Ammon's horn (tissue), 1 donor: ENCODE results near the gene MAML3.

Source experiments
- DNase-seq: peaks from one replicate; pipeline ENCODE4 v3.0.0-alpha.2; 2016; ENCODE audit warnings: low spot score

The MAML3 gene

GRCh38 chr4:140156529-140157171 lies 2.7 kb upstream of the MAML3 start:
- no peak for DNase-seq

- DNase-seq = no peak
Observed at GRCh38 chr4:140154572-140154891, 548 bp upstream of the MAML3 start.

GRCh38 chr4:140153419-140153717 lies 616 bp downstream of the MAML3 start:
- no peak for DNase-seq

- DNase-seq = peak; percentile 41
Observed at GRCh38 chr4:140152751-140153418, 1.1 kb downstream of the MAML3 start.

- peak; percentile 42 for DNase-seq
Observed at GRCh38 chr4:140152013-140152703, 1.8 kb downstream of the MAML3 start.

GRCh38 chr4:140151699-140152012 lies 2.3 kb downstream of the MAML3 start:
- DNase-seq = peak; percentile 84

GRCh38 chr4:140150886-140151698 lies 2.9 kb downstream of the MAML3 start:
- DNase-seq = peak; percentile 89

GRCh38 chr4:140150636-140150885 lies 3.4 kb downstream of the MAML3 start:
- no peak for DNase-seq

GRCh38 chr4:140149846-140150635 lies 3.9 kb downstream of the MAML3 start:
- DNase-seq = peak; percentile 62

GRCh38 chr4:140144050-140144449 lies 9.9 kb downstream of the MAML3 start:
- DNase-seq = no peak

GRCh38 chr4:140141210-140141835 lies 12.7 kb downstream of the MAML3 start:
- no peak for DNase-seq

- DNase-seq = no peak
Observed at GRCh38 chr4:140140566-140140965, 13.4 kb downstream of the MAML3 start.

GRCh38 chr4:140138428-140138827 lies 15.6 kb downstream of the MAML3 start:
- DNase-seq = no peak

- no peak for DNase-seq
Observed at GRCh38 chr4:140137671-140138070, 16.3 kb downstream of the MAML3 start.

- no peak for DNase-seq
Observed at GRCh38 chr4:140136509-140136908, 17.5 kb downstream of the MAML3 start.

- peak; percentile 67 for DNase-seq
Observed at GRCh38 chr4:140135529-140136088, 18.4 kb downstream of the MAML3 start.

GRCh38 chr4:140134746-140135425 lies 19.1 kb downstream of the MAML3 start:
- DNase-seq = no peak

- DNase-seq = no peak
Observed at GRCh38 chr4:140133576-140133975, 20.4 kb downstream of the MAML3 start.

- DNase-seq = no peak
Observed at GRCh38 chr4:140131675-140132229, 22.2 kb downstream of the MAML3 start.

GRCh38 chr4:140130677-140131076 lies 23.3 kb downstream of the MAML3 start:
- no peak for DNase-seq

- no peak for DNase-seq
Observed at GRCh38 chr4:140127422-140127821, 26.6 kb downstream of the MAML3 start.
